ENCODE measurements around the gene HSPB1. TPM values are rescaled to one million over a fixed set of nuclear protein-coding genes. Genes with fewer than 3 reads are reported as not detected.

The HSPB1 gene
- total and polyA plus RNA-seq, 7 experiments from 2014 or later, result 26.3 to 93.5 (median 40.6) TPM

GRCh38 chr7:76346778-76347177 lies 44.3 kb downstream of the HSPB1 start:
- peaks cover 24 to 60% (median 42%) of the 10 kb centered on the region in 5 donors for H3K36me3 Mint-ChIP-seq
- no peaks in the 10 kb centered on the region for H3K27me3 Mint-ChIP-seq
- intact Hi-C loops (cut with micrococcal nuclease), result loop anchor here in 1 of 2 donors (2.0 kb wide), 1 partner anchor 16 kb away; no protein-coding TSS in a partner anchor
- Histone ChIP-seq H3K9me3 (ENCODE audit: control insufficient read depth in 2 of 3, low read length in 3 of 3) (no peaks in the 10 kb centered on the region), H3K4me3 (ENCODE audit: low read length) (no peak overlapping the region), H3K4me1 (ENCODE audit: control insufficient read depth in 2 of 2, insufficient read depth in 2 of 2, low read length in 2 of 2) (peaks cover 0 to 16% of the 10 kb centered on the region in 2 donors), H3K36me3 (ENCODE audit: control insufficient read depth in 2 of 3, insufficient read depth in 3 of 3, low read length in 3 of 3) (peaks cover 7 to 29% (median 7%) of the 10 kb centered on the region in 3 experiments), H3K27me3 (ENCODE audit: control insufficient read depth in 2 of 2, insufficient read depth in 2 of 2, low read length in 2 of 2) (no peaks in the 10 kb centered on the region), H3K27ac (ENCODE audit: low read depth, low read length) (no peak overlapping the region)
- H3K4me1 Mint-ChIP-seq, result peaks cover 52 to 83% (median 74%) of the 10 kb centered on the region in 7 donors
- ChIA-PET CTCF (no interaction called here), POLR2A (no interaction called here)
- DNase-seq, result no peak
- H3K9me3 Mint-ChIP-seq, result no peaks in the 10 kb centered on the region
- H3K4me3 Mint-ChIP-seq, result peak overlapping the region; percentile 2 to 76 (median 56)
- ATAC-seq, result no peak
- peak overlapping the region; percentile 20 to 84 (median 62) for H3K27ac Mint-ChIP-seq

DNA sequence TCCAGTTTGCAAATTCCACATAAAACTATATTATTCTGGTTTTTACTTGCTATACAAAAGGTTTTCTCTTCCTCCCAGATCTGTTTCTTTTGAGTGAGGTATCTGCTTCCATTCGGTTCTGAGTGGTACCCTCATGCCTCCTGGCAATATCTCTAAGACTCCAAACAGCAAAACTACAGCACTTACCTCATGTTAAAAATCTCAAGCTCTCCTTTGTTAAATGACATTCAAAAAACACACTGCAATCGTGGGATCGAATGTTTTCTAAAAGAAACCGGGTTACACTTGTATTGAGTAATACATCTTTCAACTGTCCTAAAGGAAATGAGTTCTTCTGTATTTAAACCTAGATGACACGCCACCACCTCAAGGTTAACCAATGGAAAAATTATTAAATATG lies 45.2 kb downstream of the HSPB1 start:
- no peak for DNase-seq
- peak overlapping the region; percentile 0 to 76 (median 33) for H3K4me3 Mint-ChIP-seq
- Histone ChIP-seq H3K27ac (ENCODE audit: low read depth, low read length) (no peak overlapping the region), H3K4me3 (ENCODE audit: low read length) (no peak overlapping the region), H3K27me3 (ENCODE audit: control insufficient read depth in 2 of 2, insufficient read depth in 2 of 2, low read length in 2 of 2) (no peaks in the 10 kb centered on the region), H3K4me1 (ENCODE audit: control insufficient read depth in 2 of 2, insufficient read depth in 2 of 2, low read length in 2 of 2) (peaks cover 0 to 16% of the 10 kb centered on the region in 2 donors), H3K36me3 (ENCODE audit: control insufficient read depth in 2 of 3, insufficient read depth in 3 of 3, low read length in 3 of 3) (peaks cover 7 to 29% (median 7%) of the 10 kb centered on the region in 3 experiments), H3K9me3 (ENCODE audit: control insufficient read depth in 2 of 3, low read length in 3 of 3) (no peaks in the 10 kb centered on the region)
- H3K27ac Mint-ChIP-seq, result peak overlapping the region in 7 of 9 donors; percentile 6 to 62 (median 35)
- peaks cover 47 to 83% (median 75%) of the 10 kb centered on the region in 7 donors for H3K4me1 Mint-ChIP-seq
- no peaks in the 10 kb centered on the region for H3K9me3 Mint-ChIP-seq
- ChIA-PET POLR2A (no interaction called here), CTCF (no interaction called here)
- intact Hi-C loops (cut with micrococcal nuclease), result loop anchor here in 1 of 2 donors (2.0 kb wide), 1 partner anchor 17 kb away; no protein-coding TSS in a partner anchor
- no peak for ATAC-seq
- H3K27me3 Mint-ChIP-seq, result no peaks in the 10 kb centered on the region
- H3K36me3 Mint-ChIP-seq, result peaks cover 24 to 55% (median 42%) of the 10 kb centered on the region in 5 donors

DNA sequence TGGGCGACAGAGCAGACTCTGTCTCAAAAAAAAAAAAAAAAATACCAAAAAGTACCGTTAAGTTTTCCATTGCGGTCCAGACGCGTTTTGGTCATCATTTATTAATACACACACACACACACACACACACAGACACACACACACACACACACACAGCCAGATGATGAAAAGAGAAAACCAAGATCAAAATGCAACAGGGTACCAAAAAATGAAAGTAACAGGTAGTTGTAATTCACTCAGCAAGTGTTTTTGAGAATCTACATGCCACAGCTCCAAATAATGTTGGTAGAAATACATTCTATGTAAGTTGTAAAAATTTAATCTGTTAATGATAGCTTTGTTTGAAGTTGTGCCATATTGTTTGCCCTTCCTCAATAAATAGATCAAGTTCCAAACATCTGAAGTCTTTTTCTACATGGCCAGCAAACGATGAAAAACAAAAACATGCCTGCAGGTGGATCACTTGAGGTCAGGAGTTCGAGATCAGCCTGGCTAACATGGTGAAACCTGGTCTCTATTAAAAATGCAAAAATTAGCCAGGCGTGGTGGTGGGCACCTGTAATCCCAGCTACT lies 46.9 kb downstream of the HSPB1 start:
- peaks cover 7 to 23% (median 7%) of the 10 kb centered on the region in 3 experiments for H3K36me3 ChIP-seq (ENCODE audit: control insufficient read depth in 2 of 3, insufficient read depth in 3 of 3, low read length in 3 of 3)
- no peak overlapping the region for H3K27ac ChIP-seq (ENCODE audit: low read depth, low read length)
- no peaks in the 10 kb centered on the region for H3K27me3 Mint-ChIP-seq
- intact Hi-C loops (cut with micrococcal nuclease), result no loop called here
- POLR2A ChIA-PET, result interaction anchor here (0.6 to 1.7 kb wide), 2 partner anchors 9 to 66 kb away, joined by 3 to 5 read pairs; partner anchors contain the start of gene YWHAG
- no peak overlapping the region for H3K4me3 ChIP-seq (ENCODE audit: low read length)
- H3K9me3 Mint-ChIP-seq, result no peaks in the 10 kb centered on the region
- ATAC-seq (no peak), DNase-seq (no peak)
- H3K27ac Mint-ChIP-seq, result no peak overlapping the region
- H3K9me3 ChIP-seq (ENCODE audit: control insufficient read depth in 2 of 3, low read length in 3 of 3), result no peaks in the 10 kb centered on the region
- H3K27me3 ChIP-seq (ENCODE audit: control insufficient read depth in 2 of 2, insufficient read depth in 2 of 2, low read length in 2 of 2), result no peaks in the 10 kb centered on the region
- peaks cover 39 to 82% (median 70%) of the 10 kb centered on the region in 7 donors for H3K4me1 Mint-ChIP-seq
- CTCF ChIA-PET, result no interaction called here
- H3K4me1 ChIP-seq (ENCODE audit: control insufficient read depth in 2 of 2, insufficient read depth in 2 of 2, low read length in 2 of 2), result peaks cover 0 to 16% of the 10 kb centered on the region in 2 donors
- H3K4me3 Mint-ChIP-seq, result peak overlapping the region in 4 of 10 donors; percentile 21 to 39 (median 36)
- H3K36me3 Mint-ChIP-seq, result peaks cover 17 to 45% (median 31%) of the 10 kb centered on the region in 5 donors

DNA sequence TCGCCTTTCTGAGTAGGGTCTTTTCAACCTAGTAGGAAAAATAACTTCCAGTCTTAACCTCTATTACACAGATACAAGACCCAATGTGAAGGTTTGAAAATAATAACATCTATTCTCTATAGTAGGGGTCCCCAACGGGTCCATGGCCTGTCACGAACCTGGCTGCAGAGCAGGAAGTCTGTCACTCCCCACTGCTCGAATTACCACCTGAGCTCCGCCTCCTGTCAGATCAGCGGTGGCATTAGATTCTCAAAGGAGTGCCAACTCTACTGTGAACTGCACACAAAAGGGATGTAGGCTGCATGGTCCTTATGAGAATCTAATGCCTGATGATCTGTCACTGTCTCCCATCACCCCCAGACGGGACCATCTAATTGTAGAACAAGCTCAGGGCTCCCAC lies 48.9 kb downstream of the HSPB1 start:
- no peak for ATAC-seq
- H3K27ac ChIP-seq (ENCODE audit: low read depth, low read length), result no peak overlapping the region
- intact Hi-C loops (cut with micrococcal nuclease), result no loop called here
- H3K9me3 ChIP-seq (ENCODE audit: control insufficient read depth in 2 of 3, low read length in 3 of 3), result no peaks in the 10 kb centered on the region
- ChIA-PET POLR2A (interaction anchor here (0.6 to 1.7 kb wide), 2 partner anchors 17 to 38 kb away, joined by 4 read pairs; no protein-coding TSS in a partner anchor), CTCF (no interaction called here)
- peaks cover 11 to 42% (median 35%) of the 10 kb centered on the region in 5 donors for H3K36me3 Mint-ChIP-seq
- H3K27me3 Mint-ChIP-seq, result no peaks in the 10 kb centered on the region
- peak overlapping the region in 2 of 9 donors; percentile 11 to 60 for H3K27ac Mint-ChIP-seq
- peaks cover 4 to 26% of the 10 kb centered on the region in 2 donors for H3K4me1 ChIP-seq (ENCODE audit: control insufficient read depth in 2 of 2, insufficient read depth in 2 of 2, low read length in 2 of 2)
- no peak overlapping the region for H3K4me3 ChIP-seq (ENCODE audit: low read length)
- DNase-seq, result no peak
- no peaks in the 10 kb centered on the region for H3K9me3 Mint-ChIP-seq
- peaks cover 39 to 83% (median 76%) of the 10 kb centered on the region in 7 donors for H3K4me1 Mint-ChIP-seq
- peaks cover 1 to 17% (median 7%) of the 10 kb centered on the region in 3 experiments for H3K36me3 ChIP-seq (ENCODE audit: control insufficient read depth in 2 of 3, insufficient read depth in 3 of 3, low read length in 3 of 3)
- H3K4me3 Mint-ChIP-seq, result peak overlapping the region in 2 of 10 donors; percentile 1 to 19
- H3K27me3 ChIP-seq (ENCODE audit: control insufficient read depth in 2 of 2, insufficient read depth in 2 of 2, low read length in 2 of 2), result no peaks in the 10 kb centered on the region

GRCh38 chr7:76352193-76352592 lies 49.7 kb downstream of the HSPB1 start:
- no peaks in the 10 kb centered on the region for H3K9me3 Mint-ChIP-seq
- peak overlapping the region in 3 of 10 donors; percentile 1 to 20 (median 16) for H3K4me3 Mint-ChIP-seq
- ChIA-PET CTCF (interaction anchor here (0.6 kb wide), 1 partner anchor 35 kb away, joined by 3 read pairs; no protein-coding TSS in a partner anchor), POLR2A (no interaction called here)
- Histone ChIP-seq H3K36me3 (ENCODE audit: control insufficient read depth in 2 of 3, insufficient read depth in 3 of 3, low read length in 3 of 3) (peaks cover 0 to 14% (median 7%) of the 10 kb centered on the region in 3 experiments), H3K27me3 (ENCODE audit: control insufficient read depth in 2 of 2, insufficient read depth in 2 of 2, low read length in 2 of 2) (no peaks in the 10 kb centered on the region), H3K27ac (ENCODE audit: low read depth, low read length) (no peak overlapping the region), H3K4me1 (ENCODE audit: control insufficient read depth in 2 of 2, insufficient read depth in 2 of 2, low read length in 2 of 2) (peaks cover 4 to 26% of the 10 kb centered on the region in 2 donors), H3K9me3 (ENCODE audit: control insufficient read depth in 2 of 3, low read length in 3 of 3) (no peaks in the 10 kb centered on the region), H3K4me3 (ENCODE audit: low read length) (no peak overlapping the region)
- ATAC-seq (no peak), DNase-seq (no peak)
- H3K4me1 Mint-ChIP-seq, result peaks cover 35 to 83% (median 76%) of the 10 kb centered on the region in 7 donors
- H3K27me3 Mint-ChIP-seq, result no peaks in the 10 kb centered on the region
- H3K27ac Mint-ChIP-seq, result peak overlapping the region in 2 of 9 donors; percentile 2 to 11
- intact Hi-C loops (cut with micrococcal nuclease), result no loop called here
- H3K36me3 Mint-ChIP-seq, result peaks cover 4 to 35% (median 28%) of the 10 kb centered on the region in 5 donors

- Histone ChIP-seq H3K4me3 (ENCODE audit: low read length) (no peak overlapping the region), H3K36me3 (ENCODE audit: control insufficient read depth in 2 of 3, insufficient read depth in 3 of 3, low read length in 3 of 3) (peaks cover 0 to 19% (median 7%) of the 10 kb centered on the region in 3 experiments), H3K4me1 (ENCODE audit: control insufficient read depth in 2 of 2, insufficient read depth in 2 of 2, low read length in 2 of 2) (peaks cover 4 to 27% of the 10 kb centered on the region in 2 donors), H3K27me3 (ENCODE audit: control insufficient read depth in 2 of 2, insufficient read depth in 2 of 2, low read length in 2 of 2) (no peaks in the 10 kb centered on the region), H3K9me3 (ENCODE audit: control insufficient read depth in 2 of 3, low read length in 3 of 3) (no peaks in the 10 kb centered on the region), H3K27ac (ENCODE audit: low read depth, low read length) (no peak overlapping the region)
- H3K9me3 Mint-ChIP-seq, result no peaks in the 10 kb centered on the region
- intact Hi-C loops (cut with micrococcal nuclease), result loop anchor here in 1 of 2 donors (2.0 kb wide), 1 partner anchor 13 kb away; no protein-coding TSS in a partner anchor
- DNase-seq (no peak), ATAC-seq (no peak)
- H3K36me3 Mint-ChIP-seq, result peaks cover 4 to 31% (median 24%) of the 10 kb centered on the region in 5 donors
- H3K27me3 Mint-ChIP-seq, result no peaks in the 10 kb centered on the region
- POLR2A ChIA-PET, result interaction anchor here (0.7 to 2.0 kb wide), 2 partner anchors 32 to 35 kb away, joined by 3 to 7 read pairs; no protein-coding TSS in a partner anchor
- CTCF ChIA-PET, result no interaction called here
- H3K4me1 Mint-ChIP-seq, result peaks cover 38 to 81% (median 74%) of the 10 kb centered on the region in 7 donors
- H3K27ac Mint-ChIP-seq, result peak overlapping the region in 1 of 9 donors; percentile 18
- H3K4me3 Mint-ChIP-seq, result peak overlapping the region in 1 of 10 donors; percentile 16
Measured at GRCh38 chr7:76353744-76354143, 51.3 kb downstream of the HSPB1 start.

All from naive thymus-derived CD4-positive, alpha-beta T cell (primary cell).